T follicular helper cell (primary cell): ENCODE results near the gene PLXND1.
"Not testable (repeated sequence)": the region's sequence is repeated elsewhere in the genome, so short reads cannot be mapped to it uniquely, and the experiment has no call there.

Experiments used
- DNase-seq: peaks from one replicate; pipeline ENCODE4 v3.0.0-alpha.2; 2020; ENCODE audit warnings: low read depth

PLXND1 gene

GRCh38 chr3:129526121-129526900 lies 80.2 kb downstream of the PLXND1 start:
- no peak for DNase-seq

- no peak for DNase-seq
Observed at GRCh38 chr3:129525341-129525968, 81.0 kb downstream of the PLXND1 start.

- DNase-seq = no peak
Observed at GRCh38 chr3:129524081-129524480, 82.4 kb downstream of the PLXND1 start.

- no peak for DNase-seq
Observed at GRCh38 chr3:129522953-129523352, 83.5 kb downstream of the PLXND1 start.

GRCh38 chr3:129521611-129522010 lies 84.9 kb downstream of the PLXND1 start:
- no peak for DNase-seq

GRCh38 chr3:129520960-129521359 lies 85.5 kb downstream of the PLXND1 start:
- DNase-seq = no peak

- DNase-seq = no peak
Observed at GRCh38 chr3:129519896-129520715, 86.4 kb downstream of the PLXND1 start.

GRCh38 chr3:129519449-129519848 lies 87.0 kb downstream of the PLXND1 start:
- DNase-seq = no peak

- DNase-seq = no peak
Observed at GRCh38 chr3:129518581-129518980, 87.9 kb downstream of the PLXND1 start.

- DNase-seq = no peak
Observed at GRCh38 chr3:129518038-129518561, 88.4 kb downstream of the PLXND1 start.

- no peak for DNase-seq
Observed at GRCh38 chr3:129517516-129517915, 89.0 kb downstream of the PLXND1 start.

- DNase-seq = not testable (repeated sequence)
Observed at GRCh38 chr3:129515821-129516432, 90.5 kb downstream of the PLXND1 start.

GRCh38 chr3:129515108-129515820 lies 91.2 kb downstream of the PLXND1 start:
- DNase-seq = not testable (repeated sequence)

GRCh38 chr3:129514563-129514962 lies 91.9 kb downstream of the PLXND1 start:
- DNase-seq = no peak

- DNase-seq = no peak
Observed at GRCh38 chr3:129514110-129514509, 92.4 kb downstream of the PLXND1 start.

- DNase-seq = no peak
Observed at GRCh38 chr3:129513705-129514104, 92.8 kb downstream of the PLXND1 start.

GRCh38 chr3:129512595-129512994 lies 93.9 kb downstream of the PLXND1 start:
- DNase-seq = no peak

GRCh38 chr3:129507181-129507831 lies 99.2 kb downstream of the PLXND1 start:
- DNase-seq = no peak

GRCh38 chr3:129506231-129506742 lies 100.2 kb downstream of the PLXND1 start:
- no peak for DNase-seq

- DNase-seq = no peak
Observed at GRCh38 chr3:129505341-129505740, 101.1 kb downstream of the PLXND1 start.
